Stimulated activated CD4-positive, alpha-beta T cell treated with anti-CD3 and anti-CD28 coated beads, Interleukin-1b, Interleukin-23, amount 100 ng/mL, for 48 hours (primary cell): ENCODE data around the gene BORCS8.
"Not testable (repeated sequence)": the region's sequence is repeated elsewhere in the genome, so short reads cannot be mapped to it uniquely, and the experiment has no call there.

Experiments used
- DNase-seq: peaks from one replicate; pipeline ENCODE4 v3.0.0-alpha.2; 2020

Gene BORCS8

GRCh38 chr19:19147344-19147743 lies 44.6 kb downstream of the BORCS8 start:
- no peak for DNase-seq

DNA sequence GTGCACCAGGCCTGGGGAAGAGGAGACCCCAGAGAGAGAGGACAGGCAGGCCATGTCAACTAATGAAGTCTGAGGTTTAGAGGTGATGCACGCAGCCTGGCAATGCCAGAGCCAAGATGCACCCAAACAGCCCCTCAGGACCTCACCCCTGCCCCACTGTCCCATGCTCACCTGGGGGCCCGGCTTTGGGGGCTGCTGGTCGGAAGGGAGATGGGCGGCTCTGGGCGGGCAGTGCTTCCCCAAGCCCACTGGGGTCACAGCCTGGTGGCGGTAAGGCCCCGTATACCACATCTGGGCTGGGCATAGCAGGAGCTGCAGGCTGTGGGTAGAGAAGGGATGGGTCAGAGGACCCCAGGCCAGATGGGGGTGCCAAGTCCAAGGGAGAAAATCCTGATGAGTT lies 45.1 kb downstream of the BORCS8 start:
- no peak for DNase-seq

- peak; percentile 83 for DNase-seq
Observed at GRCh38 chr19:19145684-19146608, 46.0 kb downstream of the BORCS8 start.

DNA sequence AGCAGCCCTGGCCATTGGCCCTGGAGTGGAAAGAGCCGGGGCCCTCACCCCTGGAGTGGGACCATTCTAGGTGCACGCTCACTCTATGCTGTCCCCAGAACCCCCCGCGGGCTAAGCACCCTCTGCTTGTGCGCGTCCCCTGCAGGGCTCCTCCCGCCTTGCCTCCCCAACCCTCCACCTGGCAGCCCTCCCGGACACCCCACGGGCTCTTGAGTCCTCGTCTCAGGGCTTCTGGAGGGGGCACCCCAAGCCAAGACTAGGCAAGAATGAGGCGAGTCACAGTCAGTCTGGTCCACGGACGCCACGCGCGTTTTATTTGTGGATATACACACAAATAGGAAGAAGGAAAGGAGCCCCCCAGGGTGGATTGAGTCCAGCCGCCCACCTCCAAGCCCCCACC lies 46.7 kb downstream of the BORCS8 start:
- DNase-seq = no peak

- no peak for DNase-seq
Observed at GRCh38 chr19:19142347-19142746, 49.6 kb downstream of the BORCS8 start.

- no peak for DNase-seq
Observed at GRCh38 chr19:19140476-19140875, 51.5 kb downstream of the BORCS8 start.

DNA sequence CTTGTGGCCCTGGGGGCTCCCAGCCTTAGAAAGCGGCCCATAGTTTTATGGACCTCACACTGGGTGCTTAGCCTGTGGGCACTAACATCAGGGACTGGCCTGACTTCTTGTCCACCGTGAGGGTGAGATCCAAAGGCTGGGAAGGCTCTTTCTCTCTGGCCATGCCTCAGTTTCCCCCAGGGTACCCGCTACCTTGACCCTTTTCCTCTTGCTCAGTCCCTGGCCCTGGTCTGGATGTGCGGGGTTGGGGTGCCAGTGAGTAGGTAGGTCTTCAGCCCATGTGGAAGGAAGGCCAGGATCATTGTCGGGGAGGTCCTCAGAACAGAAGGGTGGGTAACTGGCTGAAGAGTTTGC lies 52.1 kb downstream of the BORCS8 start:
- no peak for DNase-seq

DNA sequence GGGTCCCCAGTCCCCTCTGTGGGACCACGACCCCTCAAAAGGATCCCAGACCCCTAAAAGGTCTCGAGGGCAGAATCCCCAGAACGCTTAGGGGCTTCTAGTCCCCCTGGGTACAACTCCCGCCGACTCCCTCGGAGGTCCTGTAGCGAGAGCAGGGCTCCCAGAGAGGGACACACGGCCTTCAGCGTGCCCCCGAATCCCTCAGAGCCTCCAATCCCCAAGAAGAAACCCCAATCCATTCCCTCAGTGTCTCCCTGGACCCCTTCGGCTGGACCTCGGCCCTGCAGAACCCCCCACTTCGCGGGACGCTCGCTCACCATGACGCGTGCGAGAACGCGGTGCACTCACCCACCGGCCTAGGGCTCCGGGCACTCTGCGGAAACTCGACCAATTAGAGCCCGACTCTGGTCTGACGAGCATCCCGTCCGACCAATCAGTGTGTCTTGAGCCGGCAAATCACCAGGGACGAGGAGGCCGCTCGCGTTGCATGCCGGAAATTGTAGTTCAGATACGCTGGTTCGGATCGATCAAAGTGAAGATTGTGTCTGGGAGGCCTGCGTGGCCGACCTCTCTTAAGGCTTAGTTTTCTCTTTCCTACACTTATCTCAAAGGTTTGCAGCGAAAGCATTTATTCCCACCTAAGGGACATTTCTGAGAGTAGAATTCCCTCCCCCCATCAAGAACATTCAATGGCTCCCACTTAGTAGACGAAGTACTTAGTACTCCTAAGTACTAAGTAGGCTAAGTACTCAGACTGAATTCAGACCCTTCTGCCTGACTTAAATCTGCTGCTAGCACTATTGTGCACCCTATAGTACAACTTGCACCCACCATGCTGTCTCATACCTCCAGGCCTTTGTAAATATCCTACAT lies 53.6 kb downstream of the BORCS8 start, which contains the start of gene TMEM161A:
TMEM161A (minus strand) TSS at position 370 of the 873 bp plus-strand sequence; CDS start at position 320, 50 bp downstream.
- DNase-seq = peak; percentile 97

GRCh38 chr19:19137556-19138108 lies 54.3 kb downstream of the BORCS8 start:
- no peak for DNase-seq

- DNase-seq = not testable (repeated sequence)
Observed at GRCh38 chr19:19135713-19136112, 56.2 kb downstream of the BORCS8 start.

- peak; percentile 38 for DNase-seq
Observed at GRCh38 chr19:19134687-19135158, 57.2 kb downstream of the BORCS8 start.

DNA sequence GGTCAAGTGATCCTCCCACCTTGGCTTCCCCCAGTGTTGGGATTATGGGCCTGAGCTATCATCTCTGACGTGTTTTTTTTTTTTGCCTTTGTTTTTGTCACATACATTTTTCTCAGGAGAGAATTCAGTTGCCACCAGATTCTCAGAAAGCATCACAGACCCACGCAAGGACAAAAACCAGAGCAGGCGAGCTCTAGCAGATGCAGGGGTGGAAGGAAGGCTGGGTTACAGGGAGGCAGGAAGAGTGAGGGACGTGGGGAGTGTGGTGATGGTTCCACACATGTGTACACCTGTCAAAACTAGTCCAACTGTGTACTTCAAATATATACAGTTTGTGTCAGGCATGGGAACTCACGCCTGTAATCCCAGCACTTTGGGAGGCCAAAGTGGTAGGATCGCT lies 58.0 kb downstream of the BORCS8 start:
- DNase-seq = no peak

GRCh38 chr19:19132912-19133311 lies 59.0 kb downstream of the BORCS8 start:
- no peak for DNase-seq

DNA sequence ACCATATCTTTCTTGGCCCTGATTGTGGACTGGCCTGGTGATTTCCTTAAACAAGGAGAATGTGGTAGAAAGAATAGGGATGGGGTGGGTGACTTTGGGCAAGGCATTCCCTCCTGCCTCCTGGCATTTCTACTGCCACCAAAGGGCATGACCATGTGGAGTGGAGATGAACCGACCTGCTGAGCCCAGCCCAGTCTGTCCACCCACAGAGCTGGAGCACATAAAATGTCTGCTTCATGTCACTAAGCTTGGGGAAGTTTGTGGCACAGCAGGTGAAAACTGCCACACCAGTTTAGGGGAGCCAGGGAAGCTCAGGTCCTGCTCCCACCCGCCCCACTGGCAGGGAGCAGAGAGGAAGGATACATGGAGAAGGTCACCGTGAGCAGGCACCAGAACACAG lies 60.0 kb downstream of the BORCS8 start:
- no peak for DNase-seq
